ENCODE measurements around the gene TRIM40.
A peak's percentile ranks its signal among the peaks of the same experiment; 100 is the strongest.

Gene TRIM40

DNA sequence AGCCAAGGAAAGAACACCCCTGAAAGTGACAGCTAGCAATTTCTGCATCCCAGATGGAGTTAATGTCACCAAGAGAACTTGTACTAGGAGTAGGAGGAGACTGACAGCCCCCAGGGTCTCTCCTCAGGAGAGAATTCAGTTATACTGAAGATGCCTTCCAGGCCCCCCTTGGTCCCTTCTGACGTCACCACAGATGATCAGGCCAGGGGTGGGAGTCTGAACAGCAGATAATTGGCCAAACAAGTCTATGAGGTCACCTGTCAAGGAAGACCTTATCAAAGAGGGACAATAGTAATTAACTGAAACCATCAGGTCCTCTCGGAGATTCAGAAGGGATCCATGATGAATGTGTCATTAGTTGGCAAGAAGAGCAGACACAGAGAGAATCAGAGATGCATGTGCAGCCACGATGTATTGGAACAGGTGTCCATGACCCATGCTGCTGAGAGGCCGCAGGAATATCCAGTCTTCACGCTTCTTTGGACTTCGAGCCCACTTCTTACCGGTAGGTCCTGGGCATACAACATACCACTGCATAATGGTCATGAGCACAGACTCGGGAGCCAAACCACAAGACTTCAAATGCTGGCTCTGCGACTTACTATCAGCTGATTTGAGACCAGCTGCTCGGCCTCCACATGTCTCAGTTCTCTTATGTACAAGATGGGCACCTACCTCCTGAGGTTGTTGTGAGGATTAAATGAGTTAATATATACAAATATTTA, 14.9 kb downstream of the TRIM40 start:
- DNase-seq = no peak

DNA sequence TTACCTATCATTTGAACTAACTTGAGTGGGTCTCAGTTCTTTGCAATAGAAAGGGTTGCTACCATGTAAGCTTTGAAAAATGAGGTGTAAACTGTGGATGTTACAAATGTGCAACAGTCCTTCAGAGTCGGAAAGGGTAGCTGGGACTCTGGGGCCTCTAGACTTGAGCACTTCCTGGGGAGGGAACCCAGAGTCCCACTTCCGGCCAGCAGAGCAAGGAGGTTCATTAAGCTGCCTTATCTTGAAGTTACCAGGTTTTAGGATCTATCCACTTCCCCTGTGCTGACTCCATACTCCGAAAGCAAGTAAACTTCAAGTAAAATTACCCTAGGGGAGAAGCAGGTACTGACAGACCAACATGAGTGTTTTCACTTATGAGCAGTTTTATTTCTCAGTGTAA, 15.6 kb downstream of the TRIM40 start:
- DNase-seq = no peak

DNA sequence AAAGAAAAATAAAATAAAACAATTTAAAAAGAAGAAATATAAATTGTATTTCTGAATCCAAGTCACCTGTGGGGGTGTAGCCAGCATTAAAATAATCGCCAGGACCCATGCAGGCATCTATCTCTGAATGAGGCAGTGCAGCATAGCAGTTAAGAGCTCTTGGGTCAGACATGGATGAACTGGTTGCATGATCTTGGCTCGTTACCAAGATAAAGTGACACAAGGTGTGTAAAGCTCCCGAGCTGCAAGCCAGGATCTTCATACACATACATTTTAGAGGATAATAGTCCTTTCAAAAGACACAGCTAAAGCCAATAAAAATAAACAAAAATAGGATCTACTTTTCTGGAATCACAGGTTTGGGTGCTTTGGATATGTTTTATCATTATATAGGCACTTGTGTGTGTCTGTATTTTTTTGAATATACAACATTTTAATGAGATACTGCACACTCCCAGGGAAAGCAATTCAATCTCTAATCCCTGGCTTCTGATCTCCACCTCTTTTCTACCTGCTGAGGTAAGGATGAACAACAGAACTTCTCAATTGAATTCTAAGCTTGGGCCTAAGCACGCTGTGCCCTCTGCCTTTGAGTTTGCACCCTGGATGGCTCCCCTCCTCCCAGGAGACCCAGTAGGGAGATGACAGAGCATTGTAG, 16.2 kb downstream of the TRIM40 start:
- no peak for DNase-seq

DNA sequence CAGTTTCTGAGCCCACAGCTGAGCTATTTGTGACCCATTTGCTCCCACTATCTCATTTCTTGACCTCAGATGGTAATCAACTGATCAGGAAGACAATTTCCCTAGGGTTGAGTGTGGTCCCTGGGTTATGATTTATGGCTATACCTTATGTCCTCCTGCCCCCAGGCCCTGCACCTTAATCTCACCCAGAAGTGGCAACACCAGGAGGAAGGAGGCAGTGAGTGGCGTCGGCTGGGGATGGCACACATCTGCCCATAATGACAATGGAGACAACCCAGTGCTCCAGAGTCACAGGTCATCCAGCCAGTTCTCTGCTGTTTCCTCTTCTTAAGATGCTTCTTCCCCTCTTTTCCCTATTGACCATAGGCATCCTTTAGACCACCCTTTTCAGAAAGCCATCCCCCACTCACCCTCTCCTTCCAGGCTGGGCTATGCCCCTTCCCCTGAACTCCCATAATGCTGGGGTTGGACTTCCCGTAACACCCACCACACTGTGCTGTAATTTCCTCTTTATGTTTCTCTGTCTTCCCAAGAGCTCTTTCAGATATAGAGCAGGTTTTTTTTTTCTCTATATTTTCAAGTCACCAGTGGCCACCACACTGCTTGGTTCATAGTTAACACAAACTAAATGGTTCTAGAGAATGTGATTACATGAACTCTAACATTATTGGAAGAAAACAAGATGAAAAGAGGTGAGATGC, 17.1 kb downstream of the TRIM40 start:
- DNase-seq = no peak

DNA sequence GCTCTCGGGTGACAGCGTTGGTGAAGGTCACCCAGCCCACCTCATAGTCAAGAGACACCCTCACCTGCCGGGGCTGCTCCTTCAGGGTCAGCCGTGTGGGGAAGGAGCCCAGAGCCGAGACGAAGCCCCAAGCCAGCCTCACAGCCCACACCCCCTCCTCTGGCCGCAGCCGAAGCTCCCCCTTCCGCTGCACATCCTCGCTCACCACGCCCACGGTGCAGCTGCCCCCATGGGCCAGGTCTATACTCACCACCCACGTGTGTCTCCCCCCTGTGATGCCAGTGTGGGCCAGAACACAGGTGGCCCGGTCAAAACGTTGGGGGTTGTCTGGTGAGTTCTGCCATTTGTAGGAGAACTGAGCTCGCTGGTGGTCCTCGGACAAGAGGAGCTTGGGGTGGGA, 18.1 kb downstream of the TRIM40 start:
- no peak for DNase-seq

DNA sequence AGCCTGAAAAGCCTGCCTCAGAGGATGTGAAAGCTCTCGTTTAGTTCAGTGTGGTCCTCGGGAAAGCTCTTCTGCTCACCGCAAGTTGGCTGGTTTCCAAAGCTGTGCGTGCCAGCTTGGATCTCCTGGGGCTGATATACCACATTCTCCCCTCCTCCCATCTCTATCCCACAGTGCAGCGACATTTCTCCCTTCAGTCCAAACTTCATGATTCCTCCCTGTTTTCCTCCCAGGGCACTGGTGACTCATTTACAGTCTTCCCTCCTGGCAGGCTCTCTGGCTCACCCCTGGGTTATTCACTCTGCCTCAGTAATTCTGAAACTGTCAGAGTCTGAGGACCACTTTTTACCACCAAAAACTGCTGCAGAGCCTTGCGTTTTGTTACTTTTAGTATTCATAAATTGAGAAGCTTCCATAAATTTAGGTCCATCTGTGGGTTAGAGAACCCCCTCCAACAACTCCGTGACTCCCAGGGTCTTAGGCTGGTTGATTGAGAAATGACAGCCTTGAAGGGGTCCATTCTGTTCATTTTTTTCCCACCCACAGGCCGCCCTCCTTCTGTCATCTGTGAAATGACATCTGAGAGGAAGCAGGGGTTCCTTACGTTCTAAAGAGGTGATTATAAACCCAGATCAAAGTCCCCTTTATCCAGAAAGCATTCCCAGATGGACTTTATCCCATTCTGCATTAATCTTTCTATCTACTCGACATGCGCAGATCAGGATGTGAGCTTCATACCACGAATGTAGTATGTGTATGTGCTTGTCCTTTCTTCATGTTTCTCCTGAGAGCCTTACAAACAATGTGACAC, 19.0 kb downstream of the TRIM40 start:
- no peak for DNase-seq

DNA sequence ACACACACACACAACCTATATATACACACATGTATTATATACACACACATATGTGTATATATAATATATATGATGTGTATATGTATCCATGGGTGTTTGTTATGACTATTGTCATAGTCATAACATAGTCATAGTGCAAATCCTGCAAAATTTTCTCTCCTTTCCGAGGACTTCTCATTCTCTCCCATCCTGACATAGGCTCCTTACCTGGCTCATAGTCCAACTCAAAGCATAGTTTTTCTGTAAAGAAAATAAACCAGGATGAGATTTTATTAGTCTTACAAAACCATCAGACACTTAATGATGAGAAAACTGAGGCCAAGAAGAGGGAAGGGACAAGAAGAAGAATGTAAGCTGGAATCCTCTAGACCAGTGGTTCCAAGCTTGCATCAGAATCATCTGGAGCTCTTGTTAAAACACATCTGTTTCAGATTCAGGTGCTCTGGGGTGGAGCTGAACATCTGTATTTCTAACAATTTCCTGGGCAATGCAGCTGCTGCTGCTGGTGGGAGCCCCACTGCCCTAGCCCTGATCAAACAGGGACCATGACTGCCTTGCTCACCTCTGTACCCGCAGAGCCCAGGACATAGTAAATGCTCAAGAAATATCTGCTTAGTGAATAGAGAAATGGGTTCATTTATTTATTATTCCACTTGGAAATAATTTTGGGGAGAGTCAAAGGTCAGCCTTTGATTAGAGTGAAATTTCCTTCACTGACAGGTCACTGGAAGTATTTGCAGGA, 19.8 kb downstream of the TRIM40 start:
- no peak for DNase-seq

DNA sequence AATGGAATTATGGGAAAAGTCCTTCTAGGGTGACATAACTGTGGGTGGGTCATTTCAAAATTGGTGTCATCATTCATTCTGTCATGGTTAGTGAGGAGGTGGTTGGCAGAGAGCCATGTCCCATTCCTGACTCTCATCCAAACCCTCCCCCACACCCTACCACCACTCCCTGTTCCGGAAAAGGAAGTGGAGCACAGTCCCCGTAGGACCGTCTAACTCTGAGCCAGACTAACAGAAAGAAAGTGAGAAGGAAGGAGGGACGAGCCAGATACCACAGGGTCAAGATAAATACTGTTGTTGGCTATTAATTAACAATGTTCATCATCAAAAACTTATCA, 20.3 kb downstream of the TRIM40 start:
- DNase-seq = no peak

DNA sequence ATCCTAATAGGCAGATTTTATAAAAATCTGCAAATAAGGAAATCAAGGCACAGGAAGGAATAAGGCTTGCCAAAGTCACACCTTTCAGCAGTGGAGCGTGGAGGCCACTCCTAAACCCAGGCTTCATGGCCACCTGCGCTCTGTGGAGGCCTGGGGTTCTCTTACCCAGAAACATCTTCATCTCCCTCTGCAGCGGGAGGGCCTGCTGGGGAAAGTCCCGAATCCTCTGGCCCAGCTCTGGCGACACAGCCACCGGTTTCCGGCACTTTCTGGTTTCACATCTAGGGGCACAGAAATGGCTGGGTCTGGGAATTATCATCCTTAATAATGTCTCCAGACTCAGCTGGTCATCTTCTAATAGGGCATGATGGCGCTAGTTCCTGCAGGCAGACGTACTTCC, 20.8 kb downstream of the TRIM40 start:
- no peak for DNase-seq

DNA sequence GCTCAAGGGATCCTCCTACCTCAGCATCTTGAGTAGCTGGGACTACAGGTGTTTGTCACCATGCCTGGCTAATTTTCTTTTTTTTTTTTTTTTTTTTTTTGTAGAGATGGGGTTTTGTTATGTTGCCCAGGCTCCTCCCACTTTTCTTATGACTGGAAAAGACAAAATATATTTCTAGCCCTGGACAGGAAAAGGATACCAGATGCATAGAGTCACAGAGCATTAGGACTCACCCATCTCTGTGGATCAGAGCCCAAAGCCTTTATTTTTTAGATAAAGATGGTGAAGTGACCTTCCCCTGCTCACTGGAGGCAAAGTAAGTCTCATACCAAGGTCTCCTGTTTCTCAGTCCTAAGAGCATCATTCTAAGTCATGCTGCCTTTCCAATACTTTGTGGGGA, 21.6 kb downstream of the TRIM40 start:
- no peak for DNase-seq

DNA sequence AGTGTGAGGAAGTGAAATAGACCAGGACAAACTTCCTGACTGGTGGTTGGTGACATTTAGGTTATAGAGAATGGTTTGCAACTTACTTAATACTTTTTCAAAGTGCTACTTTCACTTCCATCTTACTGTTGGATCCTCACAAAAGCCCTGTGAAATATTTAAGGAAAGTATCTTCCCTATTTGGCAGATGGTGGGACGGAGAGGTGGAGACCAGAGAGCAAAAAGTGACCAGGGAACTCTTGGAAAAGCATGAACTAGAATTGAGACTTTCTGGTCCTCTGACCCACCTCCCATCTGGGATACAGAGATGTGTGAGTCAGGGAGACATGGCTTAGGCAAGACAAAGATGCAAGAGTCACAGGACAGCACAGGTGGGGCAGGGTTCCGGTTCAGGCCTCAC, 22.1 kb downstream of the TRIM40 start:
- DNase-seq = no peak

DNA sequence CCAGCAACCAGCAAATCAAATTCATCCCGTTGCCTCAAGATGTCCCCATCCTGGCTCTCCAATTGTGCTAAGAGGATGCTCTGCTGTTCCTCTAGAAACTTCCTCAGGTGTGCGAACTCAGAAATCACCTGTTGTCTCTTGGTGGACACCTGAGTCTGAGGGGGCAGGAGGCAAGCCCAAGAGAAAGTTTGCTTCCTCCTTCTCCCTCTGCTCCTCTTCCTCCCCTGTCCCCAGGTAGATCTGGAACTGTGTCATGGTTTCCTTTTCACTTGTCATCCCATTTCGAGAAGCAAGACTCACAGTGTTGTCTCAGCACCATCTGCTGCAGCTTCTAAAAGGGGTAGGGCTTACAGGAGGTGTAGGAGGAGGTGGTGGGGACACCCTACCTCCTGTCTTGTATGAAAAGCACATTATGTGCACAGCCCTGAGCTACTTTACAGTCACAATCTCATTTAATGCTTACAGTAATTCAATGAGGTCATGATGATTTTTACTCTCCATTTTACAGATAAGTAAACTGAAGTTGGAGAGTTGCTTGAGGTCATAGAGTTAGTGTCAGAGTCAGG, 22.6 kb downstream of the TRIM40 start:
- no peak for DNase-seq

DNA sequence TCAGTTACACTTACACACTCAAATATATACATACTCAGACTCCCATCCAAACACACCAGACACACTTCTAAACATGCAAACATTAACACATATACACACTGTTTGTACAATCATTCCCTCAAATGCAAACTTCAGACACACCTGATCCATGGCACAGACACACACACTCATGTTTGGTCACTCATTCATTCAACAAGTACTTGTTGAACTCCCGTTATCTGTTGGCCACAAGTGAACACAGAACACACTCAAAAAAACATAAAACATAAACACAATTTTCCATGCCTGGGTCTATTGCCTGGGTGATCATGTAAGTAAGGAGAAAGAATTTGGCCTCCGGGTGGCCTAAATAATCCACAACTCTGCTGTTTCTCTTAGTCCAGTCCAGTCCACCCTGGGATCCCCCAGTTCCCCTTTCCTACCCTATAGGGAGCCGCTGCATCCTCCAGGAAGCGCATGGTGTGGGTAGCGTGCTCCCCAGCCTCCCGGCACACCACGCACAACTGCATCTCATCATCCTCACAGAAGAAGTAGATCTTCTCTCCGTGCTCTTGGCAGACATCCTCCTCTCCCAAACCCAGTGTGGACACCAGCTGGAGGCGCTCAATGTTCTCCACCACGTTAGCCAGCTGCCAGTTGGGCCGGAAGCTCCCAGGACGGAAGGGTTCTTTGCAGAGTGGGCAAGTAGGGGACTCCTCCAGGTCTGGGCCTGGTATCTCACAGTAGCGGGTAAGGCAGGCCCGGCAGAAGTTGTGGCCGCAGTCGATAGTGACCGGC, 24.3 kb downstream of the TRIM40 start:
- no peak for DNase-seq

DNA sequence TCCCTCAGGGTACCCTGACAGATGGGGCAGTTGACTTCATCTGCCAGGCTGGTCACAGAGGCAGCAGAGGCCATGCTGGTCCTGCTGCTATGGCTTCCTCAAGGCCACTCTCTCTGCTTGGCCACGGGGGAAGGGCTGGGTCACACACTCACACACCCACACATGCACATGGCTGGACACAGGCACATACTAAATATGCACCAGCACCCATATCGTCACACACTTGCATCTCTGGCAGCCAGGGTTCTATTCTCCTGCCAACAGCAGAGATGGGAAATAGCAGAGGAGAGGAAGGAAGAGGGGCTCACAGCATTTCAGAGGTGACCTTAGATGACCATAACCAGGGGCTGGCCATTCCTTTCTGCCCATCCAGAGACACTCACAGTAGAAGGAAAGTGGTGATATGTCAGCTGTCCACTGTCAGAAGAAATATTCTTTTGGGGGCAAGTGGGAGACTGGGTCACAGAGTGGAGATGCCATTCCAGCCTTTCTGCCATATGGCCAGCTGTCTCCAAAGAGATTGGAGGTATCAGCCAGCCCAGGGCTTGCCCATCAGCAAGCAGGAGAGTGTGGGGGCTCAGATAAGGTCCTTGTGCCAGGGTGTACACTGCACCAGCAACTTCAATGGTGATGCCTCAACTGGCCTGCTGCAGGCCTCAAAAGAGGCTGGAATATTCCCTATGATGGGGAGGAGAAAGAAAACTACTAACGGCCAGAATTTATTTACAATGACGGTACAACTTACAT, 25.0 kb downstream of the TRIM40 start, which contains the start of gene TRIM10:
Gene TRIM10, minus strand, starts transcription at position 427 of the 747 bp plus-strand sequence. Its CDS starts 353 bp downstream, at position 74.
- DNase-seq = no peak

DNA sequence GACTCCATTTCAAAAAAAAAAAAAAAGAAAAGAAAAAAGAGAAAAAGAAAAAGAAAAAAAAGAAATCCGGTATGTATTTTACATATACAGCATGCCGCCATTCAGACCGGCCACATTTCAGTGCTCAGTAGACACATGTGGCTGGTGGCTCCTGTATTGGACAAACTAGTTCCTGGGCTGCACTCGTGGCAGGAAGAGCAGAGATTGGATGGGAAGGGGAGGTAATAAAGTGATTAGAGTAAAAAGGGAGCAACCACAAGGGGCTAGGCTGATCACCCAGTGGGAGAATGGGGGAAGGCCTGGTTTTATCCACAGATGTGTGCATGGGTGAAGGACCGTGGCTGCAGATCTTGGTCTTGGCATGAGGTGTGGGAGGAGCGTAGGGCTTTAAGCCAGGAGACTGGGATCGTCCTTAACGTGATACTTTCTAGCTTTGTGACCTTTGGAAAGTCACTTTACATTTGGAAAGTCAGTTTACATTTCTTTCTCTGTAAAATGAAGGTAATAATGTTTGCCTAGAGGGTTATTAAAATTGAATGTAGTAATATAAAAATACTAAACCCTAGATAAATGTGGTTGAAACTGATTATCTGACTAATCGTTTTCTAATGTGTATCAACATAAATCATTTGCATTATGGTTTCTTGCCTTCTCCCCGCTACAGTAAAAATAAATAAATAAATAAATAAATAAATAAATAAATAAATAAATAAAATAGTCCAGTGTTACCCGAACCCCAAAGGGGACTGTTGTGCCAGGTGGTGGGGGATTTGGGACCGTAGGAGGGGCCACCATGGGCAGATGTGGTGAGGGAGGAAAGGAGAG, 26.5 kb downstream of the TRIM40 start:
- no peak for DNase-seq

DNA sequence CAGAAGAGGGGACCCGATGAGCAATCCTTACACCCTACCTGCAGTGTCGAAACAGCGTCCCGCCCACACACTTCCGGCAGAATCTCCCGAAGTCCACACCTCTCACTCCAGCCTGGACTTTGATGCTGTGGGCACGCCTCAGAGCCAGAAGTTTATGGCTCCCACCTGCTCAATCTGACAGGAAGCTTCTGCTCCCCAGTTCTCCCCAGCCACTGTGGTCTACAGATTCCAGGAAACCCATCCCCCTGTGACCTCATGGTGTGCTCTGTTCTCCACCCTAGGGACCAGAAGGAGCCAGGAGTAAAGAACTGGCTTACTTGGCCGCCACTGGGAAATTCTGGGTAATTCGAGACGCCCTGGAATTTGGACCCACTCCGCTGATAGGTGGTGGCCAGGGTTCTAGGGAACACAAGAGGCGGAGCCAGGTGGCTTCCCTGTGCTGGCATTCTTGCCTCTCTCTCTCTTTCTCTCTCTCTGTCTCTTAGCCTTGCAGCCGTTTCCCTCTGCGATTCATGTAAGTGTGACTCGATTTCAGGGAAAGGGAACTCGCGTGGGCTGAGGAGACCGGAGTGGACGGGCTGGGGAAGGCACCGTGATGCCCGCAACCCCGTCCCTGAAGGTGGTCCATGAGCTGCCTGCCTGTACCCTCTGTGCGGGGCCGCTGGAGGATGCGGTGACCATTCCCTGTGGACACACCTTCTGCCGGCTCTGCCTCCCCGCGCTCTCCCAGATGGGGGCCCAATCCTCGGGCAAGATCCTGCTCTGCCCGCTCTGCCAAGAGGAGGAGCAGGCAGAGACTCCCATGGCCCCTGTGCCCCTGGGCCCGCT, 27.4 kb downstream of the TRIM40 start, which contains the start of gene TRIM15:
Gene TRIM15, plus strand, starts transcription at position 457 of the 828 bp plus-strand sequence. Its CDS starts 139 bp downstream, at position 596.
- DNase-seq = peak; percentile 41 to 56

DNA sequence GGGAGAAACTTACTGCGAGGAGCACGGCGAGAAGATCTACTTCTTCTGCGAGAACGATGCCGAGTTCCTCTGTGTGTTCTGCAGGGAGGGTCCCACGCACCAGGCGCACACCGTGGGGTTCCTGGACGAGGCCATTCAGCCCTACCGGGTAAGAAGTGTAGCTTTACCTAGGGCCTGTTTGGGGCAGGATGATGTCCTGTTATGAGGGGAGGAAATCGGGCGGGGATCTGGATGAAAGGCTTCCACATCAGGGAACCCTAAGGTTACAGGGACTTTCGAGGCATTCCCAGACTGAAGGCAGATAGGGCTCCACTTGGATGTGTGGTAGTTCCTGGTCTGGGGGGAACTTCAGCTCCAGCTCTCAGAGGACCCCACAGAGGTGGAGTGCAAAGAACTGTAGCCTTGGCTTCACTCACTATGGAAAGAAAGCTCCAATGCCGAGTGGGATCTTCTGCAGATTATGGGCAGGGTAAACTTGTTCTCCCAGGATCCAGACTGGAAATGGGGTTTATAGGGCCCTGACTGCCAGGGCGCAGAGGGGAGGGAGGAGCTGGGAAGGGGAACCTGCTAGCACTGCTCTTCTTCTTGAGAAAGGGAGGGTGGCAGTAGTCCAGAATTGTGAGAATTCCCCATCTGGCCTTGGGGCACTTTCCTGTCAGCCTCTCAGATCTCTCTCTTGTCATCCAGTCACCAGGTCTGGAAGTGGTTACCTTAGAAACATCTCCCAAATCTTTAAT, 28.1 kb downstream of the TRIM40 start:
- DNase-seq = no peak

DNA sequence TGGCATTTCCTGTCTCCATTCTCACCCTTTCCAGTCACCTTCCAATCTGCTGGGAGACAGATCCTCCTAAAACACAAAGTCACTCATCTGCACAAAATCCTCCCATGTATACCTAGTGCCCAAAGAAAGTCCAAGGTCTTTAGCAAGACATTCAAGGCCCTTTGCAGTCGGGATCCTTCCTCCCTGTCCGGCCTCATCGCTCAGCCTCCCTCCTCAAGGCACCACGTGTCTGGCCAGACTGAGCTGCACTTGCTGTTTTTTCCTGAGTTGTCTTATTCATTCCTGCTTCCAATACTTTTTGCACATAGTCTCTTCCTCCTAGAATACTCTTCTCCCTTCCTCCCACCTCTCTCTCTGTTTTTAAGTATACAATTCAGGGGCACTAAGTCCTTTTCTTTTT, 28.8 kb downstream of the TRIM40 start:
- no peak for DNase-seq
